WTC11 (cell line): ENCODE data around the gene OSBPL5.

Source experiments
- TF ChIP-seq, protein P1 (sequence below): fragments of 200-600 bp; IDR thresholded peaks from 2 replicates; pipeline ENCODE4 v1.8.0; 2022; ENCODE audit warnings: antibody characterized with exemption
- TF ChIP-seq, protein P2 (sequence below): sonication (generic); formaldehyde crosslinking; conservative IDR thresholded peaks from 2 replicates; pipeline ENCODE4 v1.8.1; 2022; ENCODE audit warnings: mild to moderate bottlenecking, missing genetic modification reagents
- TF ChIP-seq, protein P3 (sequence below): sonication (generic); formaldehyde crosslinking; IDR thresholded peaks from 2 replicates; pipeline ENCODE4 v1.8.1; 2023; ENCODE audit warnings: mild to moderate bottlenecking, missing genetic modification reagents, moderate library complexity

DNA sequence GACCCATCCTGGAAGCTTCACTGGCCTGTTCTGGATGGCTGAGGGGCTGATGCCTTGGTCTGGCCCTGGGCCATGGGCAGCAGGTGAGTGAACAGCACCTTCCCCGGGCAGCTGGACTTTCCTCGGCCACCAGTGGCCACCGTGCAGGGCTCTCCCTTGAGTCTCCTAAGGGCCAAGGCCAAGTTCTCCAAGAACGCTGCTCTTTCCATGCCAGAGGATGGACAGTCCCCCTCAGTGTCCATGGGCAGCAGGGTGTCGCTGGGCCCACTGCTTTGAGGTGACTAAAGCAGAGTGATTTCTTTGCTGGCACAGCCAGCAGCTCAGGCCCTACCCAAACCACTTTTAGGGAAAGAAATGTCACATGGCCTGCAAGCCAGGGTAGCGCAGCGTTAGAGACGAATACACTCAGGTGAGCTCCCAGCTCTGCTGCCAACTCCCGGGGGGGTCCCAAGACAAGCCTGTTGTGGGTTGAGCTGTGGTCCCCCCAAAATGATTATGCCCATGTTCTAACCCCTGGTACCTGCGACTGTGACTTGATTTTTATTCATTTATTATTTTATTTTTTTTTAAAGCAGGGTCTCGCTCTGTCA, 104.6 kb downstream of the OSBPL5 start:
- TF ChIP-seq, protein P1, sequence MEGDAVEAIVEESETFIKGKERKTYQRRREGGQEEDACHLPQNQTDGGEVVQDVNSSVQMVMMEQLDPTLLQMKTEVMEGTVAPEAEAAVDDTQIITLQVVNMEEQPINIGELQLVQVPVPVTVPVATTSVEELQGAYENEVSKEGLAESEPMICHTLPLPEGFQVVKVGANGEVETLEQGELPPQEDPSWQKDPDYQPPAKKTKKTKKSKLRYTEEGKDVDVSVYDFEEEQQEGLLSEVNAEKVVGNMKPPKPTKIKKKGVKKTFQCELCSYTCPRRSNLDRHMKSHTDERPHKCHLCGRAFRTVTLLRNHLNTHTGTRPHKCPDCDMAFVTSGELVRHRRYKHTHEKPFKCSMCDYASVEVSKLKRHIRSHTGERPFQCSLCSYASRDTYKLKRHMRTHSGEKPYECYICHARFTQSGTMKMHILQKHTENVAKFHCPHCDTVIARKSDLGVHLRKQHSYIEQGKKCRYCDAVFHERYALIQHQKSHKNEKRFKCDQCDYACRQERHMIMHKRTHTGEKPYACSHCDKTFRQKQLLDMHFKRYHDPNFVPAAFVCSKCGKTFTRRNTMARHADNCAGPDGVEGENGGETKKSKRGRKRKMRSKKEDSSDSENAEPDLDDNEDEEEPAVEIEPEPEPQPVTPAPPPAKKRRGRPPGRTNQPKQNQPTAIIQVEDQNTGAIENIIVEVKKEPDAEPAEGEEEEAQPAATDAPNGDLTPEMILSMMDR = no peak
- TF ChIP-seq, protein P2, sequence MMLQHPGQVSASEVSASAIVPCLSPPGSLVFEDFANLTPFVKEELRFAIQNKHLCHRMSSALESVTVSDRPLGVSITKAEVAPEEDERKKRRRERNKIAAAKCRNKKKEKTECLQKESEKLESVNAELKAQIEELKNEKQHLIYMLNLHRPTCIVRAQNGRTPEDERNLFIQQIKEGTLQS (CRISPR knock-in tag) = no peak
- TF ChIP-seq, protein P3, sequence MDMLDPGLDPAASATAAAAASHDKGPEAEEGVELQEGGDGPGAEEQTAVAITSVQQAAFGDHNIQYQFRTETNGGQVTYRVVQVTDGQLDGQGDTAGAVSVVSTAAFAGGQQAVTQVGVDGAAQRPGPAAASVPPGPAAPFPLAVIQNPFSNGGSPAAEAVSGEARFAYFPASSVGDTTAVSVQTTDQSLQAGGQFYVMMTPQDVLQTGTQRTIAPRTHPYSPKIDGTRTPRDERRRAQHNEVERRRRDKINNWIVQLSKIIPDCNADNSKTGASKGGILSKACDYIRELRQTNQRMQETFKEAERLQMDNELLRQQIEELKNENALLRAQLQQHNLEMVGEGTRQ = no peak
